GM12875 (cell line): ENCODE results near the gene TMEM134.

ENCODE experiments used
- H3K4me3 ChIP-seq: one replicate; pipeline ENCODE4 v1.5.1; 2011; ENCODE audit warnings: low read depth, low read length, control low read depth
- CTCF ChIP-seq: IDR thresholded peaks from 2 replicates; pipeline ENCODE4 v1.5.1; 2011; ENCODE audit warnings: low read depth, mild to moderate bottlenecking, control low read depth, inconsistent platforms, low read length, moderate library complexity, borderline replicate concordance; ENCODE audit not compliant: insufficient read depth

TMEM134 gene

GRCh38 chr11:67451658-67451976, 17.4 kb downstream of the TMEM134 start:
- TF ChIP-seq CTCF: no peak
- H3K4me3 ChIP-seq: no peak overlapping the region

GRCh38 chr11:67450796-67451657, 18.0 kb downstream of the TMEM134 start:
- TF ChIP-seq CTCF: no peak
- H3K4me3 ChIP-seq: no peak overlapping the region

GRCh38 chr11:67449116-67449844, 19.8 kb downstream of the TMEM134 start:
- no peak overlapping the region for H3K4me3 ChIP-seq
- TF ChIP-seq CTCF: no peak

GRCh38 chr11:67448220-67448609, 20.8 kb downstream of the TMEM134 start:
- no peak overlapping the region for H3K4me3 ChIP-seq
- TF ChIP-seq CTCF: no peak

- TF ChIP-seq CTCF: no peak
Observed at GRCh38 chr11:67445515-67445914, 23.5 kb downstream of the TMEM134 start.

GRCh38 chr11:67442504-67443404, 26.3 kb downstream of the TMEM134 start:
- H3K4me3 ChIP-seq: no peak overlapping the region
- TF ChIP-seq CTCF: no peak

More at GRCh38 chr11:67445515-67445914, 23.5 kb downstream of the TMEM134 start:
- H3K4me3 ChIP-seq: no peak overlapping the region
